GM18498 (cell line): ENCODE measurements around the gene SIRT2.

Source experiments
- ATAC-seq: cut with Tn5 transposase; IDR thresholded peaks from one replicate; pipeline ENCODE4 v1.9.1; 2021; ENCODE audit warnings: mild to moderate bottlenecking, moderate library complexity; ENCODE audit not compliant: unreplicated experiment

SIRT2 gene

GRCh38 chr19:38920602-38921419, 21.4 kb upstream of the SIRT2 start:
- ATAC-seq, result no peak

- no peak for ATAC-seq
Measured at GRCh38 chr19:38919837-38920601, 20.6 kb upstream of the SIRT2 start.

GRCh38 chr19:38918526-38918925, 19.1 kb upstream of the SIRT2 start:
- ATAC-seq, result no peak

GRCh38 chr19:38917921-38918491, 18.6 kb upstream of the SIRT2 start:
- no peak for ATAC-seq

- no peak for ATAC-seq
Measured at GRCh38 chr19:38917516-38917915, 18.1 kb upstream of the SIRT2 start.

GRCh38 chr19:38915329-38916321, 16.2 kb upstream of the SIRT2 start:
- ATAC-seq, result no peak

- no peak for ATAC-seq
Measured at GRCh38 chr19:38913958-38914357, 14.5 kb upstream of the SIRT2 start.

- no peak for ATAC-seq
Measured at GRCh38 chr19:38912600-38913514, 13.4 kb upstream of the SIRT2 start.

- no peak for ATAC-seq
Measured at GRCh38 chr19:38911388-38912001, 12.1 kb upstream of the SIRT2 start.

GRCh38 chr19:38910488-38910887, 11.1 kb upstream of the SIRT2 start:
- no peak for ATAC-seq

GRCh38 chr19:38908911-38909310, 9.5 kb upstream of the SIRT2 start:
- ATAC-seq, result no peak

- ATAC-seq, result no peak
Measured at GRCh38 chr19:38907670-38908069, 8.3 kb upstream of the SIRT2 start.

GRCh38 chr19:38907227-38907626, 7.8 kb upstream of the SIRT2 start:
- ATAC-seq, result no peak

GRCh38 chr19:38905620-38906019, 6.2 kb upstream of the SIRT2 start:
- no peak for ATAC-seq

- ATAC-seq, result no peak
Measured at GRCh38 chr19:38904581-38905539, 5.4 kb upstream of the SIRT2 start.

- no peak for ATAC-seq
Measured at GRCh38 chr19:38901683-38902082, 2.3 kb upstream of the SIRT2 start.

GRCh38 chr19:38900743-38901190, 1.3 kb upstream of the SIRT2 start:
- ATAC-seq, result no peak

- no peak for ATAC-seq
Measured at GRCh38 chr19:38900202-38900629, 798 bp upstream of the SIRT2 start.
